Ishikawa (cell line): ENCODE results near the gene MAMLD1.

Source experiments
- CEBPB ChIP-seq: IDR thresholded peaks from 2 replicates; pipeline ENCODE4 v1.6.1; 2012
- CREB1 ChIP-seq: IDR thresholded peaks from 2 replicates; pipeline ENCODE4 v1.6.1; 2012; ENCODE audit warnings: low read depth
- EGR1 ChIP-seq: IDR thresholded peaks from 2 replicates; pipeline ENCODE4 v1.6.1; 2012
- EP300 ChIP-seq: IDR thresholded peaks from 2 replicates; pipeline ENCODE4 v1.6.1; 2012; ENCODE audit warnings: borderline replicate concordance
- FOXM1 ChIP-seq: IDR thresholded peaks from 2 replicates; pipeline ENCODE4 v1.6.1; 2012; ENCODE audit warnings: low read depth, borderline replicate concordance
- MAX ChIP-seq: IDR thresholded peaks from 2 replicates; pipeline ENCODE4 v1.6.1; 2012
- NFIC ChIP-seq: IDR thresholded peaks from 2 replicates; pipeline ENCODE4 v1.6.1; 2012
- RAD21 ChIP-seq: IDR thresholded peaks from 2 replicates; pipeline ENCODE4 v1.6.1; 2012; ENCODE audit warnings: low read depth
- REST ChIP-seq: IDR thresholded peaks from 2 replicates; pipeline ENCODE4 v1.6.1; 2012; ENCODE audit warnings: low read depth, mild to moderate bottlenecking
- TAF1 ChIP-seq: IDR thresholded peaks from 2 replicates; pipeline ENCODE4 v1.6.1; 2012; ENCODE audit warnings: low read depth, mild to moderate bottlenecking
- TCF12 ChIP-seq: IDR thresholded peaks from 2 replicates; pipeline ENCODE4 v1.6.1; 2012; ENCODE audit warnings: low read depth
- TEAD4 ChIP-seq: IDR thresholded peaks from 2 replicates; pipeline ENCODE4 v1.6.1; 2012
- USF1 ChIP-seq: IDR thresholded peaks from 2 replicates; pipeline ENCODE4 v1.6.1; 2012
- YY1 ChIP-seq: IDR thresholded peaks from 2 replicates; pipeline ENCODE4 v1.6.1; 2012; ENCODE audit warnings: low read depth
- ZBTB7A ChIP-seq: IDR thresholded peaks from 2 replicates; pipeline ENCODE4 v1.6.1; 2012; ENCODE audit warnings: low read depth

Gene MAMLD1

GRCh38 chrX:150414228-150414627 is 51.1 kb downstream of the MAMLD1 start:
- TF ChIP-seq NFIC: no peak
- TF ChIP-seq MAX: no peak
- TF ChIP-seq CEBPB: no peak
- no peak for TF ChIP-seq TAF1
- no peak for TF ChIP-seq RAD21
- TF ChIP-seq EGR1: no peak
- no peak for TF ChIP-seq ZBTB7A
- TF ChIP-seq FOXM1: no peak
- TF ChIP-seq TCF12: no peak
- TF ChIP-seq USF1: no peak
- no peak for TF ChIP-seq TEAD4
- TF ChIP-seq REST: no peak
- TF ChIP-seq EP300: no peak
- TF ChIP-seq CREB1: no peak
- no peak for TF ChIP-seq YY1

- TF ChIP-seq EGR1 (no peak), NFIC (no peak), EP300 (no peak), YY1 (no peak), FOXM1 (no peak), CREB1 (no peak), USF1 (no peak), REST (no peak), CEBPB (no peak), TAF1 (no peak), TEAD4 (no peak), TCF12 (no peak), RAD21 (no peak), MAX (no peak), ZBTB7A (no peak)
Measured at GRCh38 chrX:150416469-150416868, 53.4 kb downstream of the MAMLD1 start.

- TF ChIP-seq FOXM1: no peak
- TF ChIP-seq TEAD4: no peak
- TF ChIP-seq CREB1: no peak
Measured at GRCh38 chrX:150421816-150422215, 58.7 kb downstream of the MAMLD1 start.

GRCh38 chrX:150429594-150429993 is 66.5 kb downstream of the MAMLD1 start:
- TF ChIP-seq EGR1: no peak
- no peak for TF ChIP-seq CREB1
- TF ChIP-seq EP300: no peak
- no peak for TF ChIP-seq TEAD4
- TF ChIP-seq TAF1: no peak

- TF ChIP-seq TAF1 (no peak), MAX (no peak), CEBPB (no peak), TCF12 (no peak), TEAD4 (no peak), REST (no peak), EGR1 (no peak), CREB1 (no peak), FOXM1 (no peak), USF1 (no peak), RAD21 (no peak), NFIC (no peak), YY1 (no peak), ZBTB7A (no peak), EP300 (no peak)
Measured at GRCh38 chrX:150436195-150436594, 73.1 kb downstream of the MAMLD1 start.
